Adrenal gland (tissue), 12 donors: ENCODE results near the gene TMA7B. TPM values are rescaled to one million over a fixed set of nuclear protein-coding genes. Genes with fewer than 3 reads are reported as not detected.
A peak's percentile ranks its signal among the peaks of the same experiment; 100 is the strongest.

Experiments used
- DNase-seq, 7 donors: peaks; one replicate each; pipeline ENCODE4 v3.0.0-alpha.2; 2019 to 2020
- H3K27ac ChIP-seq, 5 donors: fragments of 200-600 bp; sonication (generic) in 4 of 5; 1 replicate in 3 of 5; 2 replicates in 2 of 5; pipeline versions ENCODE4 v1.5.1 to v1.8.0; 2016 to 2020; ENCODE audit warnings: mild to moderate bottlenecking in 1 of 5
- H3K27me3 ChIP-seq: fragments of 200-600 bp; 2 replicates; pipeline ENCODE4 v1.8.0; 2021
- H3K36me3 ChIP-seq, 2 donors: fragments of 200-600 bp; replicated peaks in 1 of 2; 1 replicate in 1 of 2; 2 replicates in 1 of 2; pipeline versions ENCODE4 v1.5.1 to v1.8.0; 2018 to 2022
- H3K4me1 ChIP-seq, 2 donors: fragments of 200-600 bp; replicated peaks in 1 of 2; 1 replicate in 1 of 2; 2 replicates in 1 of 2; pipeline versions ENCODE4 v1.5.1 to v1.8.0; 2018 to 2021
- H3K4me3 ChIP-seq, 4 donors: fragments of 200-600 bp; sonication (generic) in 3 of 4; one replicate each; pipeline ENCODE4 v1.5.1; 2016 to 2018
- H3K9me3 ChIP-seq, 3 donors: fragments of 200-600 bp; sonication (generic) in 1 of 3; replicated peaks in 1 of 3; 1 replicate in 2 of 3; 2 replicates in 1 of 3; pipeline versions ENCODE4 v1.5.1 to v1.8.0; 2016 to 2021
- POLR2A ChIP-seq, 2 donors: fragments of 450-650 bp; IDR thresholded peaks; one replicate each; pipeline ENCODE4 v1.6.1; 2017; ENCODE audit warnings: antibody characterized with exemption in 2 of 2, mild to moderate bottlenecking in 2 of 2, moderate library complexity in 1 of 2
- WGBS, 4 donors: extraction: QIAGEN DNeasy Blood & Tissue Kit in 2 of 4; methylation state at CpG; one replicate each; pipeline versions ENCODE4 v1.1.5 to v1.1.7; 2013 to 2017; 5-methylcytosine and 5-hydroxymethylcytosine counted together
- intact Hi-C, 2 donors: fragments of 100-400 bp; cut with DNase I; formaldehyde crosslinking; loops; one replicate each; pipeline versions ENCODE4 v1.14.1 to v1.15.0; 2022 to 2023
- polyA plus RNA-seq, 3 donors: library from polyadenylated mRNA; stranded (reverse); fragments of 200-250 nt in 2 of 3; fragments of 350-450 nt in 1 of 3; fragmentation: Illumina TruSeq in 1 of 3; extraction: RNeasy Lipid Tissue Mini Kit (QIAGEN cat#74804) in 1 of 3; gene quantifications; one replicate each; pipeline ENCODE4 v1.2.3, GENCODE V29; 2013 to 2014
- total RNA-seq, 9 donors: library from RNA; depleted of rRNA in 4 of 9; stranded (reverse); fragments of >200 nt in 4 of 9; fragments of 120-200 nt in 1 of 9; fragmentation: NEBNext Ultra II Directional in 1 of 9; extraction: Animal tissue kit (Norgen Biotek cat#: 25700) in 1 of 9; gene quantifications; one replicate each; pipeline versions ENCODE4 v1.1.0 to v1.2.4, GENCODE V29; 2013 to 2023
- TF ChIP-seq, protein P1 (sequence below), 6 experiments: fragments of 450-650 bp in 4 of 6; fragments of 200-600 bp in 2 of 6; sonication (generic) in 1 of 6; IDR thresholded peaks; 1 replicate in 5 of 6; 2 replicates in 1 of 6; pipeline versions ENCODE4 v1.5.1 to v1.8.0; 2016 to 2021; ENCODE audit warnings: antibody characterized with exemption in 6 of 6, mild to moderate bottlenecking in 2 of 6, moderate library complexity in 1 of 6
- donor health status: healthy with polysubstance abuse.
- donor health status: Bipolar disorder and iron deficiency.
- donor health status: DM: yes; HTN: yes; CAD: no.
- donor health status: DM: no; HTN: no; CAD: no.
- donor health status: DM: no; HTN: no; CAD: no.
- donor health status: DM: yes; HTN: yes; CAD: no.

Gene TMA7B
- total and polyA plus RNA-seq, 12 donors = 0.07 TPM; not detected in 11

DNA sequence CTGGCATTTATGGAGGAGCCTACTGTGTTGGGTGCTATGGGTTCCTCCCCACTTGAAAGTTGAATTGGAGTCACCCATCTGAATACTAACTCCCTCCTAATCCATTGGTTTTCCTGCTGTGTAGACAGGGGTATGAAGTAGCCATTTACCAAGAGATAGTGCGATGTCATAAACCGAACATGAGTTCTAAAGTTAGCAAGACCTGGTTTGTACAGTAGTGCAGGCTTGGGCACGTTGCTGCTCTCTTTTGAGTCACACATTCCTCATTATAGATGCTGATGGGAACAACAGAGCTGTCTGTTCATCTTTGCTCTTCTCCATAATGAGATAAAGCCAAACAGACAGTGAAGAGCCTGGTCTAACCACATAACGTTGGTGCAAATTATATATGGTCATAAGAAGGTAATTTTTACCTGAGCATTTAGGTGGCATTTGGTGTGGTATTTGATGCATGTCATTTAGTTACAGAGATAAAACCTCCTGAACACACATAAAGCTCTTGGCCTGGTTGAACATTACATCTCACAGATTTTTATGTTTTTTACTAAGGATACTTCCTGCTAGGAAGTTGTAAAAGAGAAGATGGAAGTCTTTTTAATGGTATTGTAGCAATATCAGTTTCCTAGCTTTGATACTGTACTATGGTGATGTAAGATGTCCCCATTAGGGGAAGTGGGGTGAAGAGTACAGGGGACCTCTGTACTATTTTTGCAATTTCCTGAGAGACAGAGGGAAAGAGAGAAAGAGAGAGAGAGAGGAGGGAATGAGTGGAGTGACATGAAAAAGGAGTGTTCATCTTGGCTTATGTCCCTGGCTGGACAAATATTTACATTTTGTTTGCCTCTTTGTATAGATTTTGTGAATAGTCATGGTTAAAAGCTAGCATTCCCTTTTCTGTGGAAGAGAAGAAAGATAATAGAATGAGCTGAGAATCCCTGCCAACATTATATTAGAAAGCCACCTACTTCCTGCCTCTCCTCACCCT is 31.4 kb upstream of the TMA7B start:
- no peak overlapping the region for H3K27ac ChIP-seq
- DNase-seq = no peak
- H3K27me3 ChIP-seq = peaks cover 26% of the 10 kb centered on the region
- TF ChIP-seq, protein P1, sequence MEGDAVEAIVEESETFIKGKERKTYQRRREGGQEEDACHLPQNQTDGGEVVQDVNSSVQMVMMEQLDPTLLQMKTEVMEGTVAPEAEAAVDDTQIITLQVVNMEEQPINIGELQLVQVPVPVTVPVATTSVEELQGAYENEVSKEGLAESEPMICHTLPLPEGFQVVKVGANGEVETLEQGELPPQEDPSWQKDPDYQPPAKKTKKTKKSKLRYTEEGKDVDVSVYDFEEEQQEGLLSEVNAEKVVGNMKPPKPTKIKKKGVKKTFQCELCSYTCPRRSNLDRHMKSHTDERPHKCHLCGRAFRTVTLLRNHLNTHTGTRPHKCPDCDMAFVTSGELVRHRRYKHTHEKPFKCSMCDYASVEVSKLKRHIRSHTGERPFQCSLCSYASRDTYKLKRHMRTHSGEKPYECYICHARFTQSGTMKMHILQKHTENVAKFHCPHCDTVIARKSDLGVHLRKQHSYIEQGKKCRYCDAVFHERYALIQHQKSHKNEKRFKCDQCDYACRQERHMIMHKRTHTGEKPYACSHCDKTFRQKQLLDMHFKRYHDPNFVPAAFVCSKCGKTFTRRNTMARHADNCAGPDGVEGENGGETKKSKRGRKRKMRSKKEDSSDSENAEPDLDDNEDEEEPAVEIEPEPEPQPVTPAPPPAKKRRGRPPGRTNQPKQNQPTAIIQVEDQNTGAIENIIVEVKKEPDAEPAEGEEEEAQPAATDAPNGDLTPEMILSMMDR (IDR thresholded peaks at IDR 0.05) = no peak
- no peak for TF ChIP-seq POLR2A (IDR thresholded peaks at IDR 0.05)
- H3K4me1 ChIP-seq = no peaks in the 10 kb centered on the region
- H3K4me3 ChIP-seq = no peak overlapping the region
- 66 to 77% (median 74%) methylated on average over 4 of the region's 4 CpGs for WGBS, 4 donors
- no peaks in the 10 kb centered on the region for H3K9me3 ChIP-seq
- H3K36me3 ChIP-seq = no peaks in the 10 kb centered on the region
- intact Hi-C loops = no loop called here

- no peak for TF ChIP-seq POLR2A (IDR thresholded peaks at IDR 0.05)
- TF ChIP-seq, protein P1 (IDR thresholded peaks at IDR 0.05) = no peak
- Histone ChIP-seq H3K9me3 (no peaks in the 10 kb centered on the region), H3K36me3 (no peaks in the 10 kb centered on the region), H3K27ac (no peak overlapping the region), H3K27me3 (peaks cover 15% of the 10 kb centered on the region), H3K4me3 (no peak overlapping the region), H3K4me1 (no peaks in the 10 kb centered on the region)
- WGBS, 4 donors = 48 to 61% (median 53%) methylated on average over 2 of the region's 2 CpGs
- intact Hi-C loops = no loop called here
- DNase-seq = no peak
Observed at GRCh38 chr22:39931251-39931650, 28.9 kb upstream of the TMA7B start.

DNA sequence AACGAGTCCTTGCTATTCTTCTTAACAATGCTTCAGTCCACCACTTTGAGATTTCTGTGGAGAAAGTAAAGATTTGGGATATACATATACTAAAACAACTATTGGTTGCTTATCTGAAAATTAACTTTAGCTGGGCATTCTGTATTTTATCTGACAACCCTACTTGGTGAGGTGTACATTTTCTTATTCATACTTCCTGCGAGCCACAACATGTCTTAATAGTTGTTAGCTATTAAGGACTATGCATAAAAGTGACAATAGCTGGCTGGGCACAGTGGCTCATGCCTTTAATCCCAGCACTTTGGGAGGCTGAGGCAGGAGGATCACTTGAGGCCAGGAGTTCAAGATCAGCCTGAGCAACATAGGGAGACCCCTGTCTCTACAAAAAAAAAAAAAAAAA is 28.0 kb upstream of the TMA7B start:
- Histone ChIP-seq H3K4me1 (no peaks in the 10 kb centered on the region), H3K9me3 (no peaks in the 10 kb centered on the region), H3K36me3 (no peaks in the 10 kb centered on the region), H3K4me3 (no peak overlapping the region), H3K27ac (no peak overlapping the region), H3K27me3 (peaks cover 7% of the 10 kb centered on the region)
- DNase-seq = no peak
- 51 to 76% (median 68%) methylated on average over 2 of the region's 2 CpGs for whole genome bisulfite sequencing, 4 donors
- intact Hi-C loops = no loop called here
- TF ChIP-seq, protein P1 (IDR thresholded peaks at IDR 0.05) = no peak
- TF ChIP-seq POLR2A (IDR thresholded peaks at IDR 0.05) = no peak

GRCh38 chr22:39932918-39933649 is 27.1 kb upstream of the TMA7B start:
- H3K4me3 ChIP-seq = no peak overlapping the region
- DNase-seq = peak in 3 of 7 donors; percentile 12 to 35 (median 18)
- no peak overlapping the region for H3K27ac ChIP-seq
- no peaks in the 10 kb centered on the region for H3K9me3 ChIP-seq
- no peaks in the 10 kb centered on the region for H3K4me1 ChIP-seq
- intact Hi-C loops = no loop called here
- H3K36me3 ChIP-seq = no peaks in the 10 kb centered on the region
- 64 to 72% (median 67%) methylated on average over 7 of the region's 7 CpGs for WGBS, 4 donors
- TF ChIP-seq, protein P1 (IDR thresholded peaks at IDR 0.05) = peak in 5 of 6 experiments; percentile 14 to 48 (median 29)
- TF ChIP-seq POLR2A (IDR thresholded peaks at IDR 0.05) = no peak
- H3K27me3 ChIP-seq = peaks cover 14% of the 10 kb centered on the region
